A549 (cell line): Measurements from ENCODE around the gene RRAGD. TPM values are rescaled to one million over a fixed set of nuclear protein-coding genes. Genes with fewer than 3 reads are reported as not detected.

Experiments
- ATAC-seq, 2 experiments: fragments of 200-7000 bp in 1 of 2; fragments of >200 bp in 1 of 2; cut with Nextera tagmentation in 1 of 2; cut with Tn5 transposase in 1 of 2; 3 replicates each; pipeline versions ENCODE4 v1.8.0 to v1.9.1; 2018 to 2020; ENCODE audit warnings: mild to moderate bottlenecking in 1 of 2, moderate library complexity in 1 of 2
- CTCF ChIA-PET: fragments of 300-600 bp; sonication (Branson Sonifier 250); formaldehyde crosslinking; extraction: SDS; loops from one replicate; lab custom pipeline; 2021; ENCODE audit warnings: antibody characterized with exemption, inconsistent platforms; lab: Yijun Ruan, JAX
- POLR2A ChIA-PET: fragments of 350-600 bp; formaldehyde crosslinking; extraction: SDS; loops from one replicate; lab custom pipeline; 2021; ENCODE audit warnings: antibody characterized with exemption, inconsistent platforms; lab: Yijun Ruan, JAX
- DNase-seq, 2 experiments: peaks; one replicate each; pipeline versions ENCODE4 v3.0.0 to v3.0.0-alpha.2; 2011 to 2016; ENCODE audit warnings: low read depth in 1 of 2, low spot score in 1 of 2
- FAIRE-seq: peaks from 2 replicates; lab custom pipeline; 2011; peaks lifted over from hg19 to GRCh38; lab: Jason Lieb, UNC
- H3K27ac ChIP-seq, 2 experiments: fragments of >200 bp; sonication (Bioruptor Twin); formaldehyde crosslinking; 3 replicates each; pipeline ENCODE4 v1.5.1; 2016 to 2017
- H3K4me1 ChIP-seq: fragments of >200 bp; sonication (Bioruptor Twin); formaldehyde crosslinking; 3 replicates; pipeline ENCODE4 v1.6.1; 2016
- H3K4me2 ChIP-seq: fragments of >200 bp; sonication (Bioruptor Twin); formaldehyde crosslinking; 3 replicates; pipeline ENCODE4 v1.6.1; 2016
- H3K4me3 ChIP-seq: fragments of >200 bp; sonication (Bioruptor Twin); formaldehyde crosslinking; 3 replicates; pipeline ENCODE4 v1.5.1; 2016
- H3K9me3 ChIP-seq: fragments of >200 bp; sonication (Bioruptor Twin); formaldehyde crosslinking; 3 replicates; pipeline ENCODE4 v1.6.1; 2016
- BCL3 ChIP-seq: fragments of >200 bp; sonication (Bioruptor Twin); formaldehyde crosslinking; IDR thresholded peaks from 3 replicates; pipeline ENCODE4 v1.6.1; 2016
- CHD2 ChIP-seq: fragments of 150-350 bp; IDR thresholded peaks from 2 replicates; pipeline ENCODE4 v1.6.1; 2014; ENCODE audit warnings: low read length; ENCODE audit not compliant: partially characterized antibody
- EHF ChIP-seq: fragments of 250-450 bp; sonication (Bioruptor Pico); IDR thresholded peaks from 2 replicates; pipeline ENCODE4 v1.5.0; 2020; ENCODE audit warnings: mild to moderate bottlenecking
- EHMT2 ChIP-seq: fragments of 200-600 bp; sonication (generic); IDR thresholded peaks from 2 replicates; pipeline ENCODE4 v1.6.1; 2016; ENCODE audit warnings: antibody characterized with exemption, low read depth, mild to moderate bottlenecking, moderate library complexity
- ELK1 ChIP-seq: fragments of 150-350 bp; IDR thresholded peaks from 2 replicates; pipeline ENCODE4 v1.6.1; 2014; ENCODE audit warnings: low read depth, mild to moderate bottlenecking, low read length
- FOSB ChIP-seq: fragments of 250-450 bp; sonication (Bioruptor Pico); IDR thresholded peaks from 2 replicates; pipeline ENCODE4 v1.5.0; 2020; ENCODE audit warnings: mild to moderate bottlenecking, moderate library complexity
- HDAC2 ChIP-seq: fragments of 200-600 bp; sonication (generic); IDR thresholded peaks from 2 replicates; pipeline ENCODE4 v1.6.1; 2016
- HEYL ChIP-seq: fragments of 250-450 bp; sonication (Bioruptor Pico); IDR thresholded peaks from 2 replicates; pipeline ENCODE4 v1.8.0; 2021; ENCODE audit warnings: mild to moderate bottlenecking, moderate library complexity
- HMGXB4 ChIP-seq: fragments of 250-450 bp; sonication (Bioruptor Pico); IDR thresholded peaks from 2 replicates; pipeline ENCODE4 v1.5.0; 2021; ENCODE audit warnings: mild to moderate bottlenecking, moderate library complexity, borderline replicate concordance
- HOXA7 ChIP-seq: fragments of 250-450 bp; sonication (Bioruptor Pico); IDR thresholded peaks from 2 replicates; pipeline ENCODE4 v1.5.0; 2020; ENCODE audit warnings: mild to moderate bottlenecking, moderate library complexity
- JUNB ChIP-seq: fragments of >200 bp; sonication (Bioruptor Twin); formaldehyde crosslinking; IDR thresholded peaks from 2 replicates; pipeline ENCODE4 v1.6.1; 2016
- MAFK ChIP-seq: fragments of 450-650 bp; IDR thresholded peaks from 2 replicates; pipeline ENCODE4 v1.6.1; 2014; ENCODE audit not compliant: partially characterized antibody
- MAX ChIP-seq: IDR thresholded peaks from 2 replicates; pipeline ENCODE4 v1.6.1; 2012
- POLR2AphosphoS2 ChIP-seq: conservative IDR thresholded peaks from 2 replicates; pipeline ENCODE4 v1.6.1; 2012; ENCODE audit warnings: low read length, improper control_type of control experiment, inconsistent platforms
- RFX5 ChIP-seq: fragments of 450-650 bp; IDR thresholded peaks from 2 replicates; pipeline ENCODE4 v1.7.1; 2014; ENCODE audit warnings: antibody characterized with exemption, mild to moderate bottlenecking, moderate library complexity
- USF2 ChIP-seq: fragments of 450-650 bp; IDR thresholded peaks from 2 replicates; pipeline ENCODE4 v1.6.1; 2014; ENCODE audit warnings: antibody characterized with exemption
- ZC3H11A ChIP-seq: fragments of 450-650 bp; IDR thresholded peaks from 2 replicates; pipeline ENCODE4 v1.6.1; 2014; ENCODE audit warnings: antibody characterized with exemption, mild to moderate bottlenecking
- WGBS: methylation state at CpG from one replicate; pipeline ENCODE4 v1.1.6; 2017; ENCODE audit errors: missing lambda C conversion rate; 5-methylcytosine and 5-hydroxymethylcytosine counted together
- polyA plus RNA-seq, 4 experiments: library from polyadenylated mRNA; depleted of rRNA in 3 of 4; stranded (reverse); fragments of >200 nt; fragmentation: RNase III in 1 of 4; extraction: RNeasy Plus Mini Kit Qiagen cat#74134 plus additional on column Dnase treatment in 1 of 4; gene quantifications; 2 replicates in 3 of 4; 3 replicates in 1 of 4; pipeline ENCODE4 v1.2.3, GENCODE V29; 2011 to 2017

RRAGD gene
- polyA plus RNA-seq, 2 of the 4 experiments (the other 2 are of a cell fraction): 0.72 to 1.2 TPM

GRCh38 chr6:89409461-89410035, 2.5 kb downstream of the RRAGD start:
- H3K4me1 ChIP-seq: 0 out of 3 replicates have a peak, but pooled peaks cover 3% of the 10 kb centered on the region
- POLR2A ChIA-PET: no interaction called here
- no peak overlapping the region for H3K4me2 ChIP-seq
- no peak overlapping the region for H3K4me3 ChIP-seq
- no peaks in the 10 kb centered on the region; the same call in 2 of the 3 replicates for H3K9me3 ChIP-seq
- CTCF ChIA-PET: no interaction called here
- H3K27ac ChIP-seq: no peak overlapping the region
- ATAC-seq (no peak), FAIRE-seq (no peak), DNase-seq (no peak)
- no peak for TF ChIP-seq MAFK
- TF ChIP-seq FOSB (CRISPR knock-in tag): no peak
- TF ChIP-seq HMGXB4: no peak
- WGBS: 78% methylated on average over 7 of the region's 7 CpGs

- WGBS: 60% methylated on average over 10 of the region's 10 CpGs
- ATAC-seq (no peak), DNase-seq (no peak)
- CTCF ChIA-PET: no interaction called here
- no peak overlapping the region for H3K27ac ChIP-seq
- TF ChIP-seq EHF (no peak), EHMT2 (no peak), USF2 (no peak), MAX (no peak), JUNB (no peak), ELK1 (no peak), HDAC2 (no peak)
- TF ChIP-seq, all 56 proteins: peak for 0
- POLR2A ChIA-PET: no interaction called here
- Histone ChIP-seq H3K4me2 (no peak overlapping the region), H3K4me1 (no peaks in the 10 kb centered on the region), H3K9me3 (no peaks in the 10 kb centered on the region), H3K4me3 (no peak overlapping the region)
- no peak for FAIRE-seq
Observed at GRCh38 chr6:89406141-89406540, 5.9 kb downstream of the RRAGD start.

GRCh38 chr6:89404512-89404911, 7.6 kb downstream of the RRAGD start:
- ATAC-seq (no peak), DNase-seq (no peak), FAIRE-seq (no peak)
- 55% methylated on average over 3 of the region's 3 CpGs for WGBS
- TF ChIP-seq CHD2: no peak
- no peak for TF ChIP-seq HOXA7
- no peak for TF ChIP-seq RFX5
- TF ChIP-seq BCL3: no peak
- no peak overlapping the region for H3K4me2 ChIP-seq
- H3K27ac ChIP-seq: no peak overlapping the region
- no peak overlapping the region for H3K4me3 ChIP-seq
- POLR2A ChIA-PET: no interaction called here
- no peaks in the 10 kb centered on the region for H3K9me3 ChIP-seq
- CTCF ChIA-PET: interaction anchor here (1.3 kb wide), 1 partner anchor 32 kb away, joined by 6 read pairs; no protein-coding TSS in a partner anchor
- H3K4me1 ChIP-seq: no peaks in the 10 kb centered on the region

GRCh38 chr6:89402776-89403175, 9.3 kb downstream of the RRAGD start:
- no peak overlapping the region for H3K27ac ChIP-seq
- ChIA-PET POLR2A (no interaction called here), CTCF (interaction anchor here (0.9 to 1.1 kb wide), 2 partner anchors 33 to 35 kb away, joined by 3 read pairs; no protein-coding TSS in a partner anchor)
- no peak for ATAC-seq
- no peaks in the 10 kb centered on the region for H3K9me3 ChIP-seq
- FAIRE-seq: no peak
- no peak overlapping the region for H3K4me3 ChIP-seq
- WGBS: 69% methylated on average over 6 of the region's 6 CpGs
- no peak for TF ChIP-seq ZC3H11A
- no peak for TF ChIP-seq POLR2AphosphoS2
- TF ChIP-seq HEYL (CRISPR knock-in tag): no peak
- TF ChIP-seq RFX5: no peak
- TF ChIP-seq, all 56 proteins: peak for 0
- DNase-seq: no peak
- Histone ChIP-seq H3K4me1 (no peaks in the 10 kb centered on the region), H3K4me2 (no peak overlapping the region)
